Neural crest cell (in vitro differentiated cells): ENCODE measurements around the gene GPR152. TPM values are rescaled to one million over a fixed set of nuclear protein-coding genes. Genes with fewer than 3 reads are reported as not detected.
"Not testable (repeated sequence)": the region's sequence is repeated elsewhere in the genome, so short reads cannot be mapped to it uniquely, and the experiment has no call there.

Source experiments
- DNase-seq: peaks from one replicate; pipeline ENCODE4 v3.0.0; 2021; ENCODE audit warnings: low read depth, mixed read lengths, low spot score
- H3K27ac Mint-ChIP-seq: one replicate; pipeline ENCODE4 v1.8.0; 2021; ENCODE audit warnings: mild to moderate bottlenecking, mixed read lengths; ENCODE audit not compliant: unreplicated experiment
- H3K27me3 Mint-ChIP-seq: 2 replicates; pipeline ENCODE4 v1.8.0; 2021; ENCODE audit warnings: low read depth, mild to moderate bottlenecking, mixed read lengths
- H3K36me3 Mint-ChIP-seq: 2 replicates; pipeline ENCODE4 v1.8.0; 2021; ENCODE audit warnings: low read depth, mild to moderate bottlenecking, mixed read lengths
- H3K4me1 Mint-ChIP-seq: 2 replicates; pipeline ENCODE4 v1.8.0; 2021; ENCODE audit warnings: mixed read lengths
- H3K4me3 Mint-ChIP-seq: one replicate; pipeline ENCODE4 v1.8.0; 2021; ENCODE audit warnings: mild to moderate bottlenecking, mixed read lengths
- H3K9me3 Mint-ChIP-seq: 2 replicates; pipeline ENCODE4 v1.8.0; 2021; ENCODE audit warnings: mixed read lengths
- microRNA-seq: library from miRNA; unstranded; fragments of <30 nt; microRNA quantifications from one replicate; pipeline ENCODE4, GENCODE V29; 2020
- total RNA-seq: library from RNA; stranded (reverse); gene quantifications from 2 replicates; pipeline ENCODE4 v1.2.1, GENCODE V29; 2021
- TF ChIP-seq, protein P1 (sequence below): fragments of 200-600 bp; sonication (generic); conservative IDR thresholded peaks from 2 replicates; pipeline ENCODE4 v1.5.0; 2021; ENCODE audit warnings: antibody characterized with exemption, mild to moderate bottlenecking

GPR152 gene
- total RNA-seq, 1 donor from 2014 or later = not detected

DNA sequence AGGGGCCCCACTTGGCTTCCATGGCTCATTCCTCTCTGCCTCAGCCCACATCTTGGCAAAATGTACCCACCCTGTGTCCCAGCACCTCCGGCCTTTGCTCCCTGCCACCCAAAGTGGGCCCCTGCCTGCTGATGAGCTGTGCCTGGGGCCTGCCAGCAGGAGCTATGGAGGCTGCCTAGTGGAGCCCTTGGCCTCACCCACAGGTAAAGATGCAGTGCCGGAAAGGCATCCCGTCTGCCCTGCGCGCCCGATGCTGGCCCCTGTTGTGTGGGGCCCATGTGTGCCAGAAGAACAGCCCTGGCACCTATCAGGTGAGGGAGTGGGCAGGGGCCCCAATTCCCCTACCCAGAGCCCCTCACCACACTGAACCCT lies 47.3 kb downstream of the GPR152 start:
- Mint-ChIP-seq H3K4me1 (peaks cover 19% of the 10 kb centered on the region), H3K27me3 (peaks cover 6% of the 10 kb centered on the region), H3K27ac (no peak overlapping the region), H3K9me3 (no peaks in the 10 kb centered on the region), H3K4me3 (no peak overlapping the region), H3K36me3 (no peaks in the 10 kb centered on the region)
- DNase-seq = no peak
- TF ChIP-seq, protein P1, sequence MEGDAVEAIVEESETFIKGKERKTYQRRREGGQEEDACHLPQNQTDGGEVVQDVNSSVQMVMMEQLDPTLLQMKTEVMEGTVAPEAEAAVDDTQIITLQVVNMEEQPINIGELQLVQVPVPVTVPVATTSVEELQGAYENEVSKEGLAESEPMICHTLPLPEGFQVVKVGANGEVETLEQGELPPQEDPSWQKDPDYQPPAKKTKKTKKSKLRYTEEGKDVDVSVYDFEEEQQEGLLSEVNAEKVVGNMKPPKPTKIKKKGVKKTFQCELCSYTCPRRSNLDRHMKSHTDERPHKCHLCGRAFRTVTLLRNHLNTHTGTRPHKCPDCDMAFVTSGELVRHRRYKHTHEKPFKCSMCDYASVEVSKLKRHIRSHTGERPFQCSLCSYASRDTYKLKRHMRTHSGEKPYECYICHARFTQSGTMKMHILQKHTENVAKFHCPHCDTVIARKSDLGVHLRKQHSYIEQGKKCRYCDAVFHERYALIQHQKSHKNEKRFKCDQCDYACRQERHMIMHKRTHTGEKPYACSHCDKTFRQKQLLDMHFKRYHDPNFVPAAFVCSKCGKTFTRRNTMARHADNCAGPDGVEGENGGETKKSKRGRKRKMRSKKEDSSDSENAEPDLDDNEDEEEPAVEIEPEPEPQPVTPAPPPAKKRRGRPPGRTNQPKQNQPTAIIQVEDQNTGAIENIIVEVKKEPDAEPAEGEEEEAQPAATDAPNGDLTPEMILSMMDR = no peak

DNA sequence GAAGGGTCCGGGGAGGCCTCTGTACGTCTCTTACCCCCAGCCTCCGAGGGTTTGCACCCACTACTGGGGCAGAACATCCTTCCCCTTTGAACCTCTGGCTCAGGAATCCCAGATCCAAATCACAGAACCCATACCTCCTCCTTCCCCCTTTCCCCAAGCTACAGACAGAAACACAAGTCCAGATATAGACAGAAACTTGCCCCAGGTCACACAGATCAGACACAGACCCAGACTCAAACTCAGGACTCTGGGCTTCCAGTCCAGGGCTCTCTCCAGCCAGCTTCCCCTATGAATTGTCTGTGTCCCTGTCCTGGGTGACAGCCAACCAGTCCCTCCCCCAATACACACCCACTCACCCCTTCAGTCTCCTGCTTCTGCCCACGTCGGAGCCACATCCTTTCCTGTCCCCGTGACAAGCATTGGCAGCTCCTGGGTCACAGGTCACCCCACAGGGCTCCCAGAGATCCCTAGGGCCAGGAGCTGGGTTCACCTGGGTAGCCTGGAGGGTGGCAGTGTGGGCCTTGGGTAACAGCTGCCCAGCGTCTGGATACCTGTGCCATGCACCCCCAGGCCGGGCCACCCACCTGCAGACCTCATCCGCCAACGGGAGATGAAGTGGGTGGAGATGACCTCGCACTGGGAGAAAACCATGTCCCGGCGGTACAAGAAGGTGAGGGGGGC lies 47.9 kb downstream of the GPR152 start:
- H3K27me3 Mint-ChIP-seq = peaks cover 6% of the 10 kb centered on the region
- peak overlapping the region; percentile 64 for H3K4me3 Mint-ChIP-seq
- no peaks in the 10 kb centered on the region for H3K36me3 Mint-ChIP-seq
- peaks cover 19% of the 10 kb centered on the region for H3K4me1 Mint-ChIP-seq
- no peaks in the 10 kb centered on the region for H3K9me3 Mint-ChIP-seq
- DNase-seq = no peak
- no peak overlapping the region for H3K27ac Mint-ChIP-seq
- TF ChIP-seq, protein P1 = no peak

DNA sequence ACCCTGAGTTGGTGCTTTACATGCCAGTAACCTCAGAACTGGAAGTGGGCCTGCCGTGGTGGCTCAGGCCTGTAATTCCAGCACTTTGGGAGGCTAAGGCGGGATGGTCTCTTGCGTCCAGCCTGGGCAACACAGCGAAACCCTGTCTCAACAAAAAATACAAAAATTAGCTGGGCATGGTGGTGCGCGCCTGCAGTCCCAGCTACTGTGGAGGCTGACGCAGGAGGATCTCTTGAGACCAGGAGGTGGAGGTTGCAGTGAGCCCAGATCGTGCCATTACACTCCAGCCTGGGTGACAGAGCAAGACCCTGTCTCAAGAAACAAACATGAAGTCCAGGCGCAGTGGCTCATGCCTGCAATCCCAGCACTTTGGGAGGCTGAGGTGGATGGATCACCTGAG lies 49.4 kb downstream of the GPR152 start:
- H3K9me3 Mint-ChIP-seq, H3K4me3 Mint-ChIP-seq, H3K36me3 Mint-ChIP-seq, DNase-seq, H3K27me3 Mint-ChIP-seq: not testable (repeated sequence)
- Mint-ChIP-seq H3K4me1 (peaks cover 19% of the 10 kb centered on the region), H3K27ac (peak overlapping the region; percentile 27)

DNA sequence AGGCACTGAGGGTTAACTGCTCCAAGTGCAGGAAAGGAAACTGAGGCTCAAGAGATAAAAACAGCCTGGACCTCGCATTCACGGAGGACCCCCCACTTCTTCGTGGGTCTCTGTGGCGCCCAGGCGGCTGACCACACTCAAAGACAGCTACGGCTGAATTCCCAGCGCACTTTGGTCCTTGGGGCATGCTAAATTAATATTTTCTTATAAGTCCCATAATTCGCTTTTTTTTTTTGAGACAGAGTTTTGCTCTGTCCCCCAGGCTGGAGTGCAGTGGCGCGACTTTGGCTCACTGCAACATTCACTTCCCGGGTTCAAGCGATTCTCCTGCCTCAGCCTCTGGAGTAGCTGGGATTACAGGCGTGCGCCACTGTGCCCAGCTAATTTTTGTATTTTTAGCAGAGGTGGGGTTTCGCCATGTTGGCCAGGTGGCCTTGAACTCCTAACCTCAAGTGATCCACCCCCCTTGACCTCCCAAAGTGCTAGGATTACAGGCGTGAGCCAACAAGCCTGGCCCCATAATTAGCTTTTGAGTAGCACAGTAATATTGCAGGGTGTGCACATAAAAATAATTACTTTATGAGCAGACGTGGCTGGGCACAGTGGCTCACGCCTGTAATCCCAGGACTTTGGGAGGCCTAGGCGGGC lies 50.2 kb downstream of the GPR152 start:
- not testable (repeated sequence) for H3K27me3 Mint-ChIP-seq
- H3K4me1 Mint-ChIP-seq = peaks cover 23% of the 10 kb centered on the region

DNA sequence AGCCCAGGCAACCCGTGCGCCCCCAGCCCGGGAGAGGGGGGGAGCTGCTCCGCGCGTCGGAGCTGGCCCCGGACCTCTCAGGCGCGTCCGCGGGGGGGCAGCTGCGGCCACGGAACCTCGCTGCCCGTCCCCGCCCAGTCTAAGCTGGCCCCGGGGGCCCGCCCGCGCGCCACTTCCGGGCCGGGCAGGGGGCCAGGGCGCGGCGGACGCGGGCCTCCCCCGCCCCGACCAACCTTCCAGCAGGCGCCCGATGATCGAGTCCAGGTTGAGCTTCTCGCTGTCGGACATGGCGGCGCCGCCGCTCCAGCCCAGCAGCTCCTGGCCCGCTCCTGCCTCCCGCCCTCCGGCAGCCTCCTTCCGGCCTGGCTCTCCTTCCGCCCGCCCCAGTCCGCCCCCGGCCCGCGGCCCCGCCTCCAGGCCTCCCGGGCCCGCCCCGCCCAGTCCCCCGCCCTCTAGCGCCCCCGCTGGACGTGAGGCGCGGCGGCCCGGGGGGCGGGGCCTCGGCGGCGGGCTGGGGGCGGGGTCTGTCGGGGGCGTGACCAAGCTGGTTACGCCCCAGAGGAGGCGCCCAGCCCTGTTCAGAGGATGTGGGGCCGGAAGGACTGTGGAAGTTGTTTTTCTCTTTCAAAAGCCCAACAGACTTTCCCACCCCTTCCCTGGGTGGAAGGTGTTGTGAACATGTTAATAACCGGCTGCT lies 50.9 kb downstream of the GPR152 start, which contains the start of gene PPP1CA:
PPP1CA (minus strand) TSS at position 364 of the 697 bp plus-strand sequence; CDS start at position 288, 76 bp downstream.
- H3K27me3 Mint-ChIP-seq = no peaks in the 10 kb centered on the region
- no peaks in the 10 kb centered on the region for H3K9me3 Mint-ChIP-seq
- H3K27ac Mint-ChIP-seq = peak within 1 kb of the TSS; percentile 27
- DNase-seq = peak; percentile 83
- peak within 1 kb of the TSS; percentile 91 for H3K4me3 Mint-ChIP-seq
- TF ChIP-seq, protein P1 = peak; percentile 75
- peaks cover 20% of the 10 kb centered on the region for H3K4me1 Mint-ChIP-seq
- H3K36me3 Mint-ChIP-seq = no peaks in the 10 kb centered on the region

More for the DNA sequence above, 50.2 kb downstream of the GPR152 start:
- peak overlapping the region; percentile 49 for H3K4me3 Mint-ChIP-seq
- not testable (repeated sequence) for H3K36me3 Mint-ChIP-seq, DNase-seq, H3K27ac Mint-ChIP-seq, H3K9me3 Mint-ChIP-seq

Small RNA genes within 50 kb of the gene (microRNA-seq; reads per million reads assigned to microRNA genes)
- gene MIR6752 = not detected

Other genes starting within 250 kb of the GPR152 start
- 51.3 and 55.1 TPM in 2 replicates for gene GRK2, start 186.3 kb downstream of the GPR152 start, total RNA-seq
- 58.9 and 71.8 TPM in 2 replicates for gene ANKRD13D, start 163.4 kb downstream of the GPR152 start, total RNA-seq
- 3.0 and 3.3 TPM in 2 replicates for gene SSH3, start 149.2 kb downstream of the GPR152 start, total RNA-seq
- gene POLD4, start 99.2 kb downstream of the GPR152 start, total RNA-seq = 3.7 and 7.1 TPM in 2 replicates
- 0.41 and 0.68 TPM in 2 replicates for gene CLCF1, start 79.1 kb downstream of the GPR152 start, total RNA-seq
- gene RAD9A, start 60.7 kb downstream of the GPR152 start, total RNA-seq = 46.1 and 49.4 TPM in 2 replicates
- 222 and 223 TPM in 2 replicates for gene PPP1CA, start 50.9 kb downstream of the GPR152 start, total RNA-seq
- 0.66 and 1.8 TPM in 2 replicates for gene TBC1D10C, start 48.6 kb downstream of the GPR152 start, total RNA-seq
- gene CARNS1, start 37.1 kb downstream of the GPR152 start, total RNA-seq = 0.07 and 0.12 TPM in 2 replicates
- gene RPS6KB2, start 24.2 kb downstream of the GPR152 start, total RNA-seq = 48.4 and 55.0 TPM in 2 replicates
- gene PTPRCAP, start 15.0 kb downstream of the GPR152 start, total RNA-seq = 0.84 and 1.6 TPM in 2 replicates
- 79.0 and 89.5 TPM in 2 replicates for gene CORO1B, start 9.3 kb downstream of the GPR152 start, total RNA-seq
- gene CABP4, start 2.6 kb upstream of the GPR152 start, total RNA-seq = not detected in 2 replicates
- gene TMEM134, start 16.5 kb upstream of the GPR152 start, total RNA-seq = 37.3 and 40.8 TPM in 2 replicates
- 48.7 and 50.1 TPM in 2 replicates for gene AIP, start 30.3 kb upstream of the GPR152 start, total RNA-seq
- 81.5 and 109 TPM in 2 replicates for gene PITPNM1, start 52.6 kb upstream of the GPR152 start, total RNA-seq
- 32.0 and 32.8 TPM in 2 replicates for gene CDK2AP2, start 55.4 kb upstream of the GPR152 start, total RNA-seq
- not detected in 2 replicates for gene CABP2, start 70.7 kb upstream of the GPR152 start, total RNA-seq
- gene GSTP1, start 131.1 kb upstream of the GPR152 start, total RNA-seq = 776 and 780 TPM in 2 replicates
- gene NDUFV1, start 154.2 kb upstream of the GPR152 start, total RNA-seq = 182 and 191 TPM in 2 replicates
- 11.0 and 13.9 TPM in 2 replicates for gene NUDT8, start 177.2 kb upstream of the GPR152 start, total RNA-seq
- gene TBX10, start 187.0 kb upstream of the GPR152 start, total RNA-seq = not detected in 2 replicates
- not detected in 2 replicates for gene ACY3, start 198.0 kb upstream of the GPR152 start, total RNA-seq
- not detected in 2 replicates for gene ALDH3B2, start 221.9 kb upstream of the GPR152 start, total RNA-seq